H1 (cell line): ENCODE measurements around the gene AAGAB. TPM values are rescaled to one million over a fixed set of nuclear protein-coding genes. Genes with fewer than 3 reads are reported as not detected.

Source experiments
- CTCF ChIA-PET: fragments of 300-600 bp; sonication (Branson Sonifier 250); formaldehyde crosslinking; loops from one replicate; lab custom pipeline; 2021; ENCODE audit not compliant: partially characterized antibody; lab: Charles Lee
- POLR2A ChIA-PET: fragments of 300-600 bp; sonication (Branson Sonifier 250); formaldehyde crosslinking; loops from one replicate; lab custom pipeline; 2021; ENCODE audit warnings: inconsistent platforms; ENCODE audit not compliant: partially characterized antibody; lab: Charles Lee
- DNase-seq, 2 experiments: peaks; one replicate each; pipeline versions ENCODE4 v3.0.0 to v3.0.0-alpha.2; 2010 to 2022; ENCODE audit warnings: low spot score in 2 of 2, low read depth in 1 of 2, mixed read lengths in 1 of 2
- FAIRE-seq: peaks from 2 replicates; lab custom pipeline; 2011; peaks lifted over from hg19 to GRCh38; lab: Jason Lieb, UNC
- H2AFZ ChIP-seq: 2 replicates; pipeline ENCODE4 v1.8.1; 2012; ENCODE audit warnings: low read length, inconsistent platforms
- H2AK5ac ChIP-seq: 2 replicates; pipeline ENCODE4 v1.6.1; 2013; ENCODE audit warnings: low read depth, low read length
- H2BK120ac ChIP-seq: replicated peaks from 2 replicates; pipeline ENCODE3; 2013; ENCODE audit warnings: low read depth, low read length, inconsistent platforms
- H2BK12ac ChIP-seq: 2 replicates; pipeline ENCODE4 v1.6.1; 2013; ENCODE audit warnings: low read depth, low read length
- H2BK15ac ChIP-seq: 2 replicates; pipeline ENCODE4 v1.6.1; 2013; ENCODE audit warnings: low read length
- H2BK20ac ChIP-seq: 2 replicates; pipeline ENCODE4 v1.6.1; 2013; ENCODE audit warnings: low read length
- H2BK5ac ChIP-seq: 2 replicates; pipeline ENCODE4 v1.6.1; 2013; ENCODE audit warnings: low read depth, low read length
- H3K14ac ChIP-seq: 2 replicates; pipeline ENCODE4 v1.6.1; 2013; ENCODE audit warnings: inconsistent platforms; ENCODE audit not compliant: insufficient read length
- H3K18ac ChIP-seq: 2 replicates; pipeline ENCODE4 v1.6.1; 2013; ENCODE audit warnings: low read length; ENCODE audit errors: extremely low read depth
- H3K23ac ChIP-seq: 2 replicates; pipeline ENCODE4 v1.6.1; 2013; ENCODE audit warnings: inconsistent platforms; ENCODE audit not compliant: insufficient read length
- H3K23me2 ChIP-seq: 2 replicates; pipeline ENCODE4 v1.6.1; 2013; ENCODE audit warnings: low read depth, low read length
- H3K27ac ChIP-seq: 2 replicates; pipeline ENCODE4 v1.6.1; 2011; ENCODE audit warnings: low read depth, low read length, inconsistent platforms
- H3K27me3 ChIP-seq, 4 experiments: replicated peaks in 1 of 4; 1 replicate in 1 of 4; 2 replicates in 3 of 4; pipeline versions ENCODE4 v1.6.1 to v1.8.1; 2011 to 2013; ENCODE audit warnings: low read length in 3 of 4, mild to moderate bottlenecking in 3 of 4, inconsistent platforms in 2 of 4, mixed read lengths in 2 of 4, moderate library complexity in 1 of 4; ENCODE audit not compliant: control insufficient read depth in 3 of 4, insufficient read depth in 3 of 4; ENCODE audit errors: extremely low read depth in 1 of 4
- H3K36me3 ChIP-seq, 4 experiments: 2 replicates each; pipeline versions ENCODE4 v1.6.1 to v1.8.1; 2011 to 2013; ENCODE audit warnings: mild to moderate bottlenecking in 4 of 4, low read length in 3 of 4, moderate library complexity in 2 of 4, control low read depth in 1 of 4, inconsistent platforms in 1 of 4; ENCODE audit not compliant: insufficient read depth in 4 of 4, control insufficient read depth in 2 of 4
- H3K4ac ChIP-seq: replicated peaks from 2 replicates; pipeline ENCODE3; 2013; ENCODE audit warnings: low read length, low read depth, mixed read lengths, inconsistent platforms; ENCODE audit not compliant: insufficient read length
- H3K4me1 ChIP-seq, 4 experiments: replicated peaks in 1 of 4; 1 replicate in 1 of 4; 2 replicates in 3 of 4; pipeline versions ENCODE4 v1.6.1 to v1.8.1; 2011 to 2013; ENCODE audit warnings: low read length in 3 of 4, inconsistent platforms in 2 of 4, mixed read lengths in 1 of 4; ENCODE audit not compliant: insufficient read depth in 4 of 4, control insufficient read depth in 3 of 4
- H3K4me2 ChIP-seq, 2 experiments: 2 replicates each; pipeline versions ENCODE4 v1.6.1 to v1.8.1; 2011 to 2013; ENCODE audit warnings: low read depth in 2 of 2, low read length in 2 of 2, control low read depth in 1 of 2, inconsistent platforms in 1 of 2, mild to moderate bottlenecking in 1 of 2; ENCODE audit not compliant: insufficient read depth in 1 of 2
- H3K4me3 ChIP-seq, 4 experiments: fragments of 200-600, 300-600 bp in 1 of 4; sonication (generic), shearing (Covaris generic), sonication (Bioruptor Twin) in 1 of 4; 2 replicates each; pipeline versions ENCODE4 v1.5.1 to v1.8.1; 2011 to 2016; ENCODE audit warnings: low read length in 4 of 4, low read depth in 3 of 4, control low read depth in 2 of 4, inconsistent platforms in 2 of 4, mild to moderate bottlenecking in 2 of 4, mixed read lengths in 1 of 4, moderate library complexity in 1 of 4; ENCODE audit not compliant: insufficient read depth in 2 of 4; ENCODE audit errors: extremely low read depth in 1 of 4
- H3K56ac ChIP-seq: replicated peaks from 2 replicates; pipeline ENCODE3; 2013; ENCODE audit warnings: low read depth, mild to moderate bottlenecking, mixed read lengths, low read length, inconsistent platforms; ENCODE audit not compliant: insufficient read length
- H3K79me1 ChIP-seq: 2 replicates; pipeline ENCODE4 v1.6.1; 2013; ENCODE audit warnings: low read depth, low read length, control low read depth
- H3K79me2 ChIP-seq, 2 experiments: 2 replicates each; pipeline versions ENCODE4 v1.6.1 to v1.8.1; 2012 to 2013; ENCODE audit warnings: low read length in 2 of 2, mild to moderate bottlenecking in 2 of 2, inconsistent platforms in 1 of 2; ENCODE audit not compliant: insufficient read depth in 2 of 2, control insufficient read depth in 1 of 2
- H3K9ac ChIP-seq, 4 experiments: replicated peaks in 1 of 4; 1 replicate in 1 of 4; 2 replicates in 3 of 4; pipeline versions ENCODE4 v1.6.1 to v1.8.1; 2011 to 2013; ENCODE audit warnings: low read depth in 3 of 4, low read length in 3 of 4, control low read depth in 2 of 4, mild to moderate bottlenecking in 2 of 4, moderate library complexity in 2 of 4, inconsistent platforms in 1 of 4; ENCODE audit errors: extremely low read depth in 1 of 4
- H3K9me3 ChIP-seq, 2 experiments: 2 replicates each; pipeline versions ENCODE4 v1.6.1 to v1.8.1; 2012 to 2013; ENCODE audit warnings: mild to moderate bottlenecking in 2 of 2, moderate library complexity in 2 of 2, control low read depth in 1 of 2, inconsistent platforms in 1 of 2, low read depth in 1 of 2, low read length in 1 of 2, mixed read lengths in 1 of 2; ENCODE audit not compliant: insufficient read depth in 2 of 2
- H4K20me1 ChIP-seq, 2 experiments: replicated peaks in 1 of 2; 2 replicates each; pipeline versions ENCODE3 to v1.8.1; 2011 to 2013; ENCODE audit warnings: inconsistent platforms in 2 of 2, low read length in 2 of 2, mild to moderate bottlenecking in 1 of 2; ENCODE audit not compliant: insufficient read depth in 2 of 2, control insufficient read depth in 1 of 2
- H4K5ac ChIP-seq: 2 replicates; pipeline ENCODE4 v1.6.1; 2013; ENCODE audit warnings: low read length, low read depth, mixed read lengths, inconsistent platforms; ENCODE audit not compliant: insufficient read length
- H4K8ac ChIP-seq: 2 replicates; pipeline ENCODE4 v1.8.0; 2013; ENCODE audit warnings: mild to moderate bottlenecking, moderate library complexity, low read length, inconsistent platforms; ENCODE audit not compliant: insufficient read depth; ENCODE audit errors: extremely low read depth
- H4K91ac ChIP-seq: replicated peaks from 2 replicates; pipeline ENCODE3; 2013; ENCODE audit warnings: low read length, mixed read lengths, inconsistent platforms; ENCODE audit not compliant: insufficient read length
- CHD1 ChIP-seq: IDR thresholded peaks from 2 replicates; pipeline ENCODE4 v1.6.1; 2012; ENCODE audit warnings: low read depth, low read length, improper control_type of control experiment
- EZH2 ChIP-seq: fragments of 200-600 bp; sonication (generic); IDR thresholded peaks from 2 replicates; pipeline ENCODE4 v1.7.1; 2012; ENCODE audit warnings: low read depth, mild to moderate bottlenecking, moderate library complexity, low read length, inconsistent platforms; ENCODE audit not compliant: severe bottlenecking
- SIRT6 ChIP-seq: IDR thresholded peaks from one replicate; pipeline ENCODE4 v1.7.1; 2012; ENCODE audit warnings: low read length, inconsistent platforms
- WGBS, 2 experiments: shearing (Covaris generic) in 1 of 2; methylation state at CpG; one replicate each; pipeline versions ENCODE4 v1.1.6 to v1.1.7; 2013 to 2015; ENCODE audit warnings: low lambda C conversion rate in 2 of 2, mixed read lengths in 2 of 2, inconsistent platforms in 1 of 2, low coverage in 1 of 2, missing lambda C conversion rate in 1 of 2; ENCODE audit not compliant: insufficient replicate concordance in 2 of 2, insufficient coverage in 1 of 2, insufficient read length in 1 of 2; ENCODE audit errors: extremely low coverage in 1 of 2, missing lambda C conversion rate in 1 of 2; 5-methylcytosine and 5-hydroxymethylcytosine counted together
- polyA plus RNA-seq, 7 experiments: library from polyadenylated mRNA; depleted of rRNA in 3 of 7; stranded (reverse) in 5 of 7; unstranded in 2 of 7; fragments of >200 nt in 5 of 7; fragments of 200-250 nt in 2 of 7; gene quantifications; 1 replicate in 5 of 7; 2 replicates in 1 of 7; 4 replicates in 1 of 7; pipeline versions ENCODE4 v1.2.1 to v1.2.3, GENCODE V29; 2011 to 2013; ENCODE audit warnings: missing spikeins in 2 of 7, mixed read lengths in 2 of 7
- total RNA-seq: library from RNA; stranded (reverse); fragmentation: NEBNext Ultra II Directional; extraction: Animal tissue kit (Norgen Biotek cat#: 25700); gene quantifications from 2 replicates; pipeline ENCODE4 v1.2.1, GENCODE V29; 2021

The AAGAB gene
- total and polyA plus RNA-seq, 2 of the 8 experiments (the other 6 are each of a cell fraction or from before 2014, with no cell fraction given), result 20.1 to 45.9 TPM

GRCh38 chr15:67267951-67268941 lies 13.8 kb upstream of the AAGAB start:
- H3K9ac ChIP-seq, result no peak overlapping the region
- no peaks in the 10 kb centered on the region for H4K20me1 ChIP-seq
- H3K36me3 ChIP-seq, result no peaks in the 10 kb centered on the region
- peaks cover 0 to 5% (median 0%) of the 10 kb centered on the region in 4 experiments; a peak in 3 of 7 replicates for H3K4me1 ChIP-seq
- H3K27me3 ChIP-seq, result no peaks in the 10 kb centered on the region; a peak in 1 of 7 replicates
- H4K5ac ChIP-seq, result no peak overlapping the region
- H3K14ac ChIP-seq, result no peak overlapping the region
- no peak overlapping the region for H2AK5ac ChIP-seq
- ChIA-PET CTCF (no interaction called here), POLR2A (no interaction called here)
- TF ChIP-seq CHD1 (no peak), SIRT6 (no peak), EZH2 (no peak)
- WGBS, 2 experiments, result 75% methylated on average over 9 of the region's 9 CpGs; no CpG with 5 or more reads in 1 of the 2 experiments
- H2BK120ac ChIP-seq, result no peak overlapping the region
- H3K18ac ChIP-seq, result no peak overlapping the region
- H3K79me2 ChIP-seq, result no peaks in the 10 kb centered on the region
- H2BK5ac ChIP-seq, result no peak overlapping the region
- no peak overlapping the region for H3K4me3 ChIP-seq
- H4K91ac ChIP-seq, result no peak overlapping the region
- H3K23me2 ChIP-seq, result no peaks in the 10 kb centered on the region
- no peak overlapping the region for H2BK15ac ChIP-seq
- H3K4ac ChIP-seq, result no peak overlapping the region
- H2BK20ac ChIP-seq, result no peak overlapping the region
- peak overlapping the region; percentile 6; the same call in 1 of the 2 replicates for H2BK12ac ChIP-seq
- no peak for FAIRE-seq
- H3K4me2 ChIP-seq, result no peak overlapping the region
- no peak overlapping the region for H2AFZ ChIP-seq
- H3K27ac ChIP-seq, result no peak overlapping the region
- H3K9me3 ChIP-seq, result no peaks in the 10 kb centered on the region
- no peaks in the 10 kb centered on the region for H3K79me1 ChIP-seq
- no peak for DNase-seq
- no peak overlapping the region for H4K8ac ChIP-seq
- no peak overlapping the region for H3K23ac ChIP-seq
- no peak overlapping the region for H3K56ac ChIP-seq
